Adrenal gland (tissue), 12 donors: ENCODE results near the gene FKRP. TPM values are rescaled to one million over a fixed set of nuclear protein-coding genes. Genes with fewer than 3 reads are reported as not detected.

Source experiments
- DNase-seq, 7 donors: peaks; one replicate each; pipeline ENCODE4 v3.0.0-alpha.2; 2019 to 2020
- H3K27ac ChIP-seq, 5 donors: fragments of 200-600 bp; sonication (generic) in 4 of 5; 1 replicate in 3 of 5; 2 replicates in 2 of 5; pipeline versions ENCODE4 v1.5.1 to v1.8.0; 2016 to 2020; ENCODE audit warnings: mild to moderate bottlenecking in 1 of 5
- H3K27me3 ChIP-seq: fragments of 200-600 bp; 2 replicates; pipeline ENCODE4 v1.8.0; 2021
- H3K36me3 ChIP-seq, 2 donors: fragments of 200-600 bp; replicated peaks in 1 of 2; 1 replicate in 1 of 2; 2 replicates in 1 of 2; pipeline versions ENCODE4 v1.5.1 to v1.8.0; 2018 to 2022
- H3K4me1 ChIP-seq, 2 donors: fragments of 200-600 bp; replicated peaks in 1 of 2; 1 replicate in 1 of 2; 2 replicates in 1 of 2; pipeline versions ENCODE4 v1.5.1 to v1.8.0; 2018 to 2021
- H3K4me3 ChIP-seq, 4 donors: fragments of 200-600 bp; sonication (generic) in 3 of 4; one replicate each; pipeline ENCODE4 v1.5.1; 2016 to 2018
- H3K9me3 ChIP-seq, 3 donors: fragments of 200-600 bp; sonication (generic) in 1 of 3; replicated peaks in 1 of 3; 1 replicate in 2 of 3; 2 replicates in 1 of 3; pipeline versions ENCODE4 v1.5.1 to v1.8.0; 2016 to 2021
- POLR2A ChIP-seq, 2 donors: fragments of 450-650 bp; IDR thresholded peaks; one replicate each; pipeline ENCODE4 v1.6.1; 2017; ENCODE audit warnings: antibody characterized with exemption in 2 of 2, mild to moderate bottlenecking in 2 of 2, moderate library complexity in 1 of 2
- WGBS, 4 donors: extraction: QIAGEN DNeasy Blood & Tissue Kit in 2 of 4; methylation state at CpG; one replicate each; pipeline versions ENCODE4 v1.1.5 to v1.1.7; 2013 to 2017; 5-methylcytosine and 5-hydroxymethylcytosine counted together
- intact Hi-C, 2 donors: fragments of 100-400 bp; cut with DNase I; formaldehyde crosslinking; loops; one replicate each; pipeline versions ENCODE4 v1.14.1 to v1.15.0; 2022 to 2023
- polyA plus RNA-seq, 3 donors: library from polyadenylated mRNA; stranded (reverse); fragments of 200-250 nt in 2 of 3; fragments of 350-450 nt in 1 of 3; fragmentation: Illumina TruSeq in 1 of 3; extraction: RNeasy Lipid Tissue Mini Kit (QIAGEN cat#74804) in 1 of 3; gene quantifications; one replicate each; pipeline ENCODE4 v1.2.3, GENCODE V29; 2013 to 2014
- total RNA-seq, 9 donors: library from RNA; depleted of rRNA in 4 of 9; stranded (reverse); fragments of >200 nt in 4 of 9; fragments of 120-200 nt in 1 of 9; fragmentation: NEBNext Ultra II Directional in 1 of 9; extraction: Animal tissue kit (Norgen Biotek cat#: 25700) in 1 of 9; gene quantifications; one replicate each; pipeline versions ENCODE4 v1.1.0 to v1.2.4, GENCODE V29; 2013 to 2023
- TF ChIP-seq, protein P1 (sequence below), 6 experiments: fragments of 450-650 bp in 4 of 6; fragments of 200-600 bp in 2 of 6; sonication (generic) in 1 of 6; IDR thresholded peaks; 1 replicate in 5 of 6; 2 replicates in 1 of 6; pipeline versions ENCODE4 v1.5.1 to v1.8.0; 2016 to 2021; ENCODE audit warnings: antibody characterized with exemption in 6 of 6, mild to moderate bottlenecking in 2 of 6, moderate library complexity in 1 of 6
- donor health status: healthy with polysubstance abuse.
- donor health status: Bipolar disorder and iron deficiency.
- donor health status: DM: yes; HTN: yes; CAD: no.
- donor health status: DM: no; HTN: no; CAD: no.
- donor health status: DM: no; HTN: no; CAD: no.
- donor health status: DM: yes; HTN: yes; CAD: no.

Gene FKRP
- total and polyA plus RNA-seq, 12 donors, result 5.5 to 31.2 (median 16.7) TPM

DNA sequence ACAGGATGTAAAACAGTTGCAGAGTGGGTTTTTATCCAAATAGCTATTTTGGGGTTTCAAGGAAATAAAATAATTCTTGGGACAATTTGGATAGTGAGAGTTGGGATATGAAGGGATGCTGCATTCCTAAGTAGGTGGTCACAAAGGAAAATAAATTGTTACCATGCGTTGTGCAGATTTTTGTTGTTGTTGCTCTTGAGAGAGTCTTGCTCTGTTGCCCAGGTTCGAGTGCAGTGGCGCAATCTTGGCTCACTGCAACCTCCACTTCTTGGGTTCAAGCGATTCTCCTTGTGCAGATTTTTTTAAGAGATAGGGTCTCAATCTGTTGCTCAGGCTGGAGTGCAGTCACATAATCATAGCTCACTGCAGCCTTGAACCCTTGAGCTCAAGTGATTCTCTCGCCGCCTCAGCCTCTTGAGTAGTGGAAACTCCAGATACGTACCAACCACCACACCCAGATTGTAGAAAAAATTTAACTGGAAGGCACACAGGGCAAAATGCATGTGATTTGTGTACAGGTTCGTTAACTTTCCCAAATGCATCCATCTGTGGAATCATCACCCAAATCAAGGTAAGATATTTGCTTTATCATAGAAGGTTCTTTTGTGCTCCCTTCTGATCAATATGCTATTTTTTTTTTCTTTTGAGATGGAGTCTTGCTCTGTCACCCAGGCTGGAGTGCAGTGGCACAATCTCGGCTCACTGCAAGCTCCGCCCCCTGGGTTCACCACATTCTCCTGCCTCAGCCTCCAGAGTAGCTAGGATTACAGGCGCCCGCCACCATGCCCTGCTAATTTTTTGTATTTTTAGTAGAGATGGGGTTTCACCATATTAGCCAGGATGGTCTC lies 26.5 kb downstream of the FKRP start:
- 75 to 81% (median 79%) methylated on average over 11 to 12 of the region's 12 CpGs for WGBS, 4 donors
- intact Hi-C loops, result no loop called here
- DNase-seq, result no peak

DNA sequence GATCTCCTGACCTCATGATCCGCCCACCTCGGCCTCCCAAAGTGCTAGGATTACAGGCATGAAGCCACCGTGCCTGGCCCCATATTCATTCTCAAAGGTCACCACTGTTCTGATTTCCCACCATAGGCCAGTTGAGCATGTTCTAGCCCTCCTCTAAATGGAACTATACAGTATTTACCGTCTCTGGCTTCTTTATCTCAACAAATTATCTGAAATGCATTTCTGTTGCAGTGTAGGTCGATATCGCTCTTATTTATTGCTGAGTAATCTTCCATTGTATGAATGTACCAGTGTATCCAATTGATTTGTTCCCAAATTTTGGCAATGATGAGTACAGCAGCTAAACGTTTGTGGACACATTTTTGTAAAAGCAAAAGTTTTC lies 27.2 kb downstream of the FKRP start:
- H3K27ac ChIP-seq, result no peak overlapping the region
- no peak overlapping the region for H3K4me3 ChIP-seq
- 62 to 79% (median 70%) methylated on average over 7 of the region's 7 CpGs for WGBS, 4 donors
- peaks cover 0 to 29% of the 10 kb centered on the region in 2 donors for H3K36me3 ChIP-seq
- H3K4me1 ChIP-seq, result no peaks in the 10 kb centered on the region
- DNase-seq, result no peak
- no peaks in the 10 kb centered on the region for H3K27me3 ChIP-seq
- no peaks in the 10 kb centered on the region for H3K9me3 ChIP-seq
- TF ChIP-seq, protein P1, sequence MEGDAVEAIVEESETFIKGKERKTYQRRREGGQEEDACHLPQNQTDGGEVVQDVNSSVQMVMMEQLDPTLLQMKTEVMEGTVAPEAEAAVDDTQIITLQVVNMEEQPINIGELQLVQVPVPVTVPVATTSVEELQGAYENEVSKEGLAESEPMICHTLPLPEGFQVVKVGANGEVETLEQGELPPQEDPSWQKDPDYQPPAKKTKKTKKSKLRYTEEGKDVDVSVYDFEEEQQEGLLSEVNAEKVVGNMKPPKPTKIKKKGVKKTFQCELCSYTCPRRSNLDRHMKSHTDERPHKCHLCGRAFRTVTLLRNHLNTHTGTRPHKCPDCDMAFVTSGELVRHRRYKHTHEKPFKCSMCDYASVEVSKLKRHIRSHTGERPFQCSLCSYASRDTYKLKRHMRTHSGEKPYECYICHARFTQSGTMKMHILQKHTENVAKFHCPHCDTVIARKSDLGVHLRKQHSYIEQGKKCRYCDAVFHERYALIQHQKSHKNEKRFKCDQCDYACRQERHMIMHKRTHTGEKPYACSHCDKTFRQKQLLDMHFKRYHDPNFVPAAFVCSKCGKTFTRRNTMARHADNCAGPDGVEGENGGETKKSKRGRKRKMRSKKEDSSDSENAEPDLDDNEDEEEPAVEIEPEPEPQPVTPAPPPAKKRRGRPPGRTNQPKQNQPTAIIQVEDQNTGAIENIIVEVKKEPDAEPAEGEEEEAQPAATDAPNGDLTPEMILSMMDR (IDR thresholded peaks at IDR 0.05), result no peak
- TF ChIP-seq POLR2A (IDR thresholded peaks at IDR 0.05), result no peak
- intact Hi-C loops, result no loop called here

More for the DNA sequence above, 26.5 kb downstream of the FKRP start:
- H3K9me3 ChIP-seq, result no peaks in the 10 kb centered on the region
- no peak for TF ChIP-seq POLR2A (IDR thresholded peaks at IDR 0.05)
- TF ChIP-seq, protein P1 (IDR thresholded peaks at IDR 0.05), result no peak
- no peaks in the 10 kb centered on the region for H3K4me1 ChIP-seq
- no peaks in the 10 kb centered on the region for H3K27me3 ChIP-seq
- H3K36me3 ChIP-seq, result peaks cover 0 to 28% of the 10 kb centered on the region in 2 donors
- no peak overlapping the region for H3K27ac ChIP-seq
- H3K4me3 ChIP-seq, result no peak overlapping the region

- Histone ChIP-seq H3K36me3 (peaks cover 0 to 41% of the 10 kb centered on the region in 2 donors), H3K4me1 (no peaks in the 10 kb centered on the region), H3K27ac (no peak overlapping the region), H3K27me3 (no peaks in the 10 kb centered on the region), H3K9me3 (no peaks in the 10 kb centered on the region), H3K4me3 (no peak overlapping the region)
- no peak for DNase-seq
- no peak for TF ChIP-seq POLR2A (IDR thresholded peaks at IDR 0.05)
- intact Hi-C loops, result no loop called here
- WGBS, 4 donors, result 80 to 93% (median 91%) methylated on average over 8 to 11 of the region's 11 CpGs
These were observed 29.9 kb downstream of the FKRP start for GRCh38 chr19:46775642-46776258.

- H3K4me3 ChIP-seq, result no peak overlapping the region
- no peaks in the 10 kb centered on the region for H3K27me3 ChIP-seq
- peaks cover 0 to 54% of the 10 kb centered on the region in 2 donors for H3K36me3 ChIP-seq
- intact Hi-C loops, result no loop called here
- no peak for DNase-seq
- no peak overlapping the region for H3K27ac ChIP-seq
- H3K4me1 ChIP-seq, result no peaks in the 10 kb centered on the region
- no peaks in the 10 kb centered on the region for H3K9me3 ChIP-seq
- 92 to 95% (median 93%) methylated on average over 24 to 33 of the region's 33 CpGs for WGBS, 4 donors
- TF ChIP-seq, protein P1 (IDR thresholded peaks at IDR 0.05), result no peak
- no peak for TF ChIP-seq POLR2A (IDR thresholded peaks at IDR 0.05)
These were observed 31.4 kb downstream of the FKRP start for GRCh38 chr19:46776927-46777911.
